ENCODE measurements around the gene DEPDC5.

DNA sequence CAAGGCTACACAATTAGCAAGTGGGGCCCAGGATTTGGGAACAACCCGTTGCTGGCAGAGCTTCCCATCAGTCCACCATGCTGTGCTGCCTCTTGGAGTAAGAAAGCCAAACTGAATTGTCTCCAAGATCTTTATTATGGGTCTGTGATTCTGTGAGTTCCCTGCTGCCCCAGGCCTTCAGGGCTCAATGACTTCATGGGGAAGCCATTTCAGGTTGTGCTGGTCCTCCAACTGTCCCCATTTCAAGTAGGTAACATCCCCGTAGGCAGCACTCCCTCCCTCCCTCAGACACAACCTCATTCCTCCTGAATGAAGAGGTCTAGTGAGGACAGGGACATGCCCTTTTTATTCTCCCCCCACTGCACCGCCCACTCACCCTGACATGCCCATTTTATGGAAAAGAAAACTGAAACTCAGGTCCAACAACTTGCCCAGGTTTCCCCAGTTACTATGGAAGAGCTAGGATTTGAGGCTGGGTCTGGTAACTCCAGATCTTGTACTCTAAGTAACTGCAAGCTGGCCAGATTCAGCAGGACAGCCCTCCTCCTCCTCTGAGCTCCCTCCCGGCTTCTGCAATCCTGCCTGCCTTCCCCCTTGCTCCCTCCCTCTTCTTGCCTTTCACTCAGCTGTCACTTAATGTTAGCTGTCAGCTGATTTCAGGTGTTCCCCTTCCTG is 182.3 kb downstream of the DEPDC5 start:
- TF ChIP-seq, protein P1, sequence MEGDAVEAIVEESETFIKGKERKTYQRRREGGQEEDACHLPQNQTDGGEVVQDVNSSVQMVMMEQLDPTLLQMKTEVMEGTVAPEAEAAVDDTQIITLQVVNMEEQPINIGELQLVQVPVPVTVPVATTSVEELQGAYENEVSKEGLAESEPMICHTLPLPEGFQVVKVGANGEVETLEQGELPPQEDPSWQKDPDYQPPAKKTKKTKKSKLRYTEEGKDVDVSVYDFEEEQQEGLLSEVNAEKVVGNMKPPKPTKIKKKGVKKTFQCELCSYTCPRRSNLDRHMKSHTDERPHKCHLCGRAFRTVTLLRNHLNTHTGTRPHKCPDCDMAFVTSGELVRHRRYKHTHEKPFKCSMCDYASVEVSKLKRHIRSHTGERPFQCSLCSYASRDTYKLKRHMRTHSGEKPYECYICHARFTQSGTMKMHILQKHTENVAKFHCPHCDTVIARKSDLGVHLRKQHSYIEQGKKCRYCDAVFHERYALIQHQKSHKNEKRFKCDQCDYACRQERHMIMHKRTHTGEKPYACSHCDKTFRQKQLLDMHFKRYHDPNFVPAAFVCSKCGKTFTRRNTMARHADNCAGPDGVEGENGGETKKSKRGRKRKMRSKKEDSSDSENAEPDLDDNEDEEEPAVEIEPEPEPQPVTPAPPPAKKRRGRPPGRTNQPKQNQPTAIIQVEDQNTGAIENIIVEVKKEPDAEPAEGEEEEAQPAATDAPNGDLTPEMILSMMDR (IDR thresholded peaks at IDR 0.05; ENCODE audit: low read depth, low read length) = no peak
- TF ChIP-seq POLR2A (IDR thresholded peaks at IDR 0.05; ENCODE audit: extremely low read depth, insufficient read length) = no peak

Data from NB4 (cell line).